Lower leg skin (tissue), 3 donors: ENCODE measurements around the gene GINS2.

Experiments used
- POLR2A ChIP-seq, 2 donors: fragments of 450-650 bp; IDR thresholded peaks; one replicate each; pipeline ENCODE4 v1.6.1; 2016 to 2017; ENCODE audit warnings: antibody characterized with exemption in 2 of 2, mild to moderate bottlenecking in 1 of 2, moderate library complexity in 1 of 2
- TF ChIP-seq, protein P1 (sequence below), 3 donors: fragments of 450-650 bp; IDR thresholded peaks; one replicate each; pipeline ENCODE4 v1.5.1; 2016; ENCODE audit warnings: antibody characterized with exemption in 3 of 3, mild to moderate bottlenecking in 3 of 3, moderate library complexity in 2 of 3

DNA sequence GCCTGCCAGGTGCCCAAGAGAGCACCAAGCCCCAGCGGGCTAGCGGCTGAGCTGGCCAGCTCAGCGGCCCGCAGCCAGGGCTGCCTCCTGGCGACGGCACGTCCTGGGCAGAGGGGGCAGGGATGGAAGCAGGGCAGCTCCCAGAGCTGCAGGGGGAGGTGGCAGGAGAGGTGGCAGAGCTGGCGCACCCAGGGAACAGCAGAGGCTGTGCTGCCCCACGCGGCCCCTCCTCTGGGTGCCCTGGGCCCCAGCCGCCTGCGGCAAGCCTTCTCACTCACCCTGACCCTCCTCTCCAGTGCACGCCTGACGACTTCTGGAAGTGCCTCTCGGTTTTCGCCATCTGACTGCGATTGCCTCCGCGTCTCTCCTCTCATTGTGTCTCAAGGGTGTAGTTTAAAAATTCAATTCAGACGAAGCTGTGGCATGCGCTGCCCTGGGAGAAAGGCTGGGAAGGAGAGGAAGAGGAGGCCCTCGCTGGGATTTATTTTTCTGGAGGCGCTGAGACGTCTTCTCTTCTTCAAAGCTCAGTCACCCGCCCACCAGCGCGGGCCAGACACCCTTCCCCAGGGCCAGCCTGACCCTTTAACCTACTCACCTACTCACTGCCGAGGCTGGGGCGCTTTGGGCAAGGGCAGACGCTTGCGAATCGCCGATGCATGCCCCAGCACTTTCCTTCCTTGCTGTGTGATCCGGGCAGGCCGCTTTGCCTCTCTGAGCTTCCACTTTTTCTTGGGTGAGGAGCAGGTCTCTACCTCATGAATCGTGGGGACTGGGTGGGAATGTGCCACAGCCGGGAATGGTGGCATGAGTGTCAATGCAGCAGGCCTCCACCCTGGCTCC lies 50.7 kb downstream of the GINS2 start:
- TF ChIP-seq, protein P1, sequence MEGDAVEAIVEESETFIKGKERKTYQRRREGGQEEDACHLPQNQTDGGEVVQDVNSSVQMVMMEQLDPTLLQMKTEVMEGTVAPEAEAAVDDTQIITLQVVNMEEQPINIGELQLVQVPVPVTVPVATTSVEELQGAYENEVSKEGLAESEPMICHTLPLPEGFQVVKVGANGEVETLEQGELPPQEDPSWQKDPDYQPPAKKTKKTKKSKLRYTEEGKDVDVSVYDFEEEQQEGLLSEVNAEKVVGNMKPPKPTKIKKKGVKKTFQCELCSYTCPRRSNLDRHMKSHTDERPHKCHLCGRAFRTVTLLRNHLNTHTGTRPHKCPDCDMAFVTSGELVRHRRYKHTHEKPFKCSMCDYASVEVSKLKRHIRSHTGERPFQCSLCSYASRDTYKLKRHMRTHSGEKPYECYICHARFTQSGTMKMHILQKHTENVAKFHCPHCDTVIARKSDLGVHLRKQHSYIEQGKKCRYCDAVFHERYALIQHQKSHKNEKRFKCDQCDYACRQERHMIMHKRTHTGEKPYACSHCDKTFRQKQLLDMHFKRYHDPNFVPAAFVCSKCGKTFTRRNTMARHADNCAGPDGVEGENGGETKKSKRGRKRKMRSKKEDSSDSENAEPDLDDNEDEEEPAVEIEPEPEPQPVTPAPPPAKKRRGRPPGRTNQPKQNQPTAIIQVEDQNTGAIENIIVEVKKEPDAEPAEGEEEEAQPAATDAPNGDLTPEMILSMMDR (IDR thresholded peaks at IDR 0.05) = no peak
- TF ChIP-seq POLR2A (IDR thresholded peaks at IDR 0.05) = no peak
